HFF-Myc (cell line): Measurements from ENCODE around the gene EIF4E2.
"Not testable (repeated sequence)": the region's sequence is repeated elsewhere in the genome, so short reads cannot be mapped to it uniquely, and the experiment has no call there.

ENCODE experiments used
- DNase-seq: peaks from one replicate; pipeline ENCODE4 v3.0.0-alpha.2; 2011; ENCODE audit warnings: low read depth; ENCODE audit errors: extremely low read depth
- H3K4me3 ChIP-seq: replicated peaks from 2 replicates; pipeline ENCODE4 v1.5.1; 2011; ENCODE audit warnings: low read depth, mild to moderate bottlenecking, control low read depth, low read length
- TF ChIP-seq, protein P1 (sequence below): IDR thresholded peaks from 2 replicates; pipeline ENCODE4 v1.5.1; 2012; ENCODE audit warnings: mild to moderate bottlenecking, low read depth, low read length, control low read depth; ENCODE audit errors: missing control alignments

Gene EIF4E2

DNA sequence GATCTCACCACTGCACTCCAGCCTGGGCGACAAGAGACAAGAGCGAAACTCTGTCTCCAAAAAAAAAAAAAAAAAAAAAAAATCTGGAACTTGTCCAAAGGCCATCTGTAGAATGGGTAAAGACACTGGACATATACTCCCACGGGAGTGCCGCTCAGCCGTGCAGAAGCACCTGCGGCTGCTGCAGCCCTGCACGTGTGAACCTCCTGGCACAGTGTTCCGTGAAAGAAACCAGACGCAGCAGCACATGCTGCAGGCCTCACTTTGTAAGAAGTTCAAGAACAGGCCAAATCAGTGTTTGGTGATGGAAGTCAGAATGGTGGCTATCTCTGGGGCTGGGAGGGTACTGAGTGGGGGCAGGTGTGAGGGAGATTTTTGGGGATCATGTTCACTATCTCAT is 18.1 kb upstream of the EIF4E2 start:
- TF ChIP-seq, protein P1, sequence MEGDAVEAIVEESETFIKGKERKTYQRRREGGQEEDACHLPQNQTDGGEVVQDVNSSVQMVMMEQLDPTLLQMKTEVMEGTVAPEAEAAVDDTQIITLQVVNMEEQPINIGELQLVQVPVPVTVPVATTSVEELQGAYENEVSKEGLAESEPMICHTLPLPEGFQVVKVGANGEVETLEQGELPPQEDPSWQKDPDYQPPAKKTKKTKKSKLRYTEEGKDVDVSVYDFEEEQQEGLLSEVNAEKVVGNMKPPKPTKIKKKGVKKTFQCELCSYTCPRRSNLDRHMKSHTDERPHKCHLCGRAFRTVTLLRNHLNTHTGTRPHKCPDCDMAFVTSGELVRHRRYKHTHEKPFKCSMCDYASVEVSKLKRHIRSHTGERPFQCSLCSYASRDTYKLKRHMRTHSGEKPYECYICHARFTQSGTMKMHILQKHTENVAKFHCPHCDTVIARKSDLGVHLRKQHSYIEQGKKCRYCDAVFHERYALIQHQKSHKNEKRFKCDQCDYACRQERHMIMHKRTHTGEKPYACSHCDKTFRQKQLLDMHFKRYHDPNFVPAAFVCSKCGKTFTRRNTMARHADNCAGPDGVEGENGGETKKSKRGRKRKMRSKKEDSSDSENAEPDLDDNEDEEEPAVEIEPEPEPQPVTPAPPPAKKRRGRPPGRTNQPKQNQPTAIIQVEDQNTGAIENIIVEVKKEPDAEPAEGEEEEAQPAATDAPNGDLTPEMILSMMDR: no peak
- no peak overlapping the region for H3K4me3 ChIP-seq
- no peak for DNase-seq

DNA sequence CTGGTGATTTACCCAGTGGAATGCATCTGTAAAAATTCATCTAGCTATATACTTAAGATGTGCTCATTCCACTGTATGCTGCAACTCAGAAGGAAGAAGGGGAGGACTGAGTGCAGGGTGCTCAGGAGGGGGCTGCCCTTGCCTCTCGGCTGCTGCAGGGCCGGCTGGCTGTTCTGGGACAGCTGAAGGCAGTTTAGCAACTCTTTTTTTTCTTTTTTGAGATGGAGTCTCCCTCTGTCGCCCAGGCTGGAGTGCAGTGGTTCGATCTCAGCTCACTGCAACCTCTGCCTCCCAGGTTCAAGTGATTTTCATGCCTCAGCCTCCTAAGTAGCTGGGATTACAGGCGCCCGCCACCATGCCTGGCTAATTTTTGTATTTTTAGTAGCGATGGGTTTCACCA is 17.7 kb upstream of the EIF4E2 start:
- not testable (repeated sequence) for H3K4me3 ChIP-seq, DNase-seq

DNA sequence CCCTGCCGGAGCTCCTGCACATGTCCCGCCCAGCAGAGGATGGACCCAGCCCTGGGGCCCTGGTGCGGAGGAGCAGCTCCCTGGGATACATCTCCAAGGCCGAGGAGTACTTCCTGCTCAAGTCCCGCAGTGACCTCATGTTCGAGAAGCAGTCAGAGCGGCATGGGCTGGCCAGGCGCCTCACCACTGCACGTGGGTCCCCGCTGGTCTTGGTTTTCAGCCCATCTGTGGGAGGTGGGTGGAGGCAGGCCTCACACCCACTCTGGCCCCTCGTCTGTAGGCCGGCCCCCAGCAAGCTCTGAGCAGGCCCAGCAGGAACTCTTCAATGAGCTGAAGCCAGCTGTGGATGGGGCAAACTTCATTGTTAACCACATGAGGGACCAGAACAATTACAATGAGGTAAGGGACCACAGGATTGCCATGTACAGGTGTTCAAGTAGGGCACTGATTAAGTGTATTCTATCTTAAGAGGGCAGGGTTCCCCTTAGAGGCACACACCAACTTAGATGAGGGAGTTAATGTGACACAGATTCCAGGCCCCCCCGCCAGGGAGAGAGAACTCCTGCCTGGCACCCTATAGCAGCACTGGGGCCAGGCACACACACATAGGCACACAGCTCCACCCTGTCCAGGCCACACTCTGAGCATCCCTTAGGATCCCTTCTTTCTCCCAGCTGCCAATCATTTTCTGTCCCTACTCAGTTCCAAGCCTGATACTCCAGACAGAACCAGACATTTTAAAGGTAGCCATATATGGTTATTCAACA is 16.4 kb upstream of the EIF4E2 start:
- TF ChIP-seq, protein P1: no peak

DNA sequence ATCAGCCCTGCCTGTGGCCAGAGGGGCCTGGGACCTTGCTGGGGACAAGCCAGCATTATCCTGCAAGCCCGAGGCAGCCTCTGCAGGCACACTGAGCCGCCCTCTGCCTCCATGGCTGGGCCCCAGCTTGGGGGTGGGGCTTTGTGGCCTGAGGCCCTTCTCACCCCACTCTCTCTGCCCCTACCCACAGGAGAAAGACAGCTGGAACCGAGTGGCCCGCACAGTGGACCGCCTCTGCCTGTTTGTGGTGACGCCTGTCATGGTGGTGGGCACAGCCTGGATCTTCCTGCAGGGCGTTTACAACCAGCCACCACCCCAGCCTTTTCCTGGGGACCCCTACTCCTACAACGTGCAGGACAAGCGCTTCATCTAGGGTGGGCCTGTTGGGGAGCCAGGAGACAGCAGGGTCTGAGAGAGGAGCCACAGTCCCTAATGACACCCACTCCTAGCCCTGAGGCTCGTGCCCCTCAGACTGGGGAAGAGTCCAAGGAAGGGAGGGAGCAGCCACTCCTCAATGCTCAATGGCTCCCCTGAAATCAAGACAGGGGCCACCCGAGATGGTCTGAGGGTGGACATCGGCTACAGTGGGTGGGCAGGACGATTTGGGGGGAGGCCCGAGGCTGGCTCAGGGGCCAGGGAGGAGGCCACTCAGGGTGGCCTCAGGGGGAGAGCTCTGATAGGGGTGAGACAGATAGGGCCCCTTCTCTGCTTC is 15.4 kb upstream of the EIF4E2 start:
- no peak for DNase-seq
- TF ChIP-seq, protein P1: no peak
- H3K4me3 ChIP-seq: no peak overlapping the region

More for the DNA sequence above, 16.4 kb upstream of the EIF4E2 start:
- no peak overlapping the region for H3K4me3 ChIP-seq
- DNase-seq: no peak

DNA sequence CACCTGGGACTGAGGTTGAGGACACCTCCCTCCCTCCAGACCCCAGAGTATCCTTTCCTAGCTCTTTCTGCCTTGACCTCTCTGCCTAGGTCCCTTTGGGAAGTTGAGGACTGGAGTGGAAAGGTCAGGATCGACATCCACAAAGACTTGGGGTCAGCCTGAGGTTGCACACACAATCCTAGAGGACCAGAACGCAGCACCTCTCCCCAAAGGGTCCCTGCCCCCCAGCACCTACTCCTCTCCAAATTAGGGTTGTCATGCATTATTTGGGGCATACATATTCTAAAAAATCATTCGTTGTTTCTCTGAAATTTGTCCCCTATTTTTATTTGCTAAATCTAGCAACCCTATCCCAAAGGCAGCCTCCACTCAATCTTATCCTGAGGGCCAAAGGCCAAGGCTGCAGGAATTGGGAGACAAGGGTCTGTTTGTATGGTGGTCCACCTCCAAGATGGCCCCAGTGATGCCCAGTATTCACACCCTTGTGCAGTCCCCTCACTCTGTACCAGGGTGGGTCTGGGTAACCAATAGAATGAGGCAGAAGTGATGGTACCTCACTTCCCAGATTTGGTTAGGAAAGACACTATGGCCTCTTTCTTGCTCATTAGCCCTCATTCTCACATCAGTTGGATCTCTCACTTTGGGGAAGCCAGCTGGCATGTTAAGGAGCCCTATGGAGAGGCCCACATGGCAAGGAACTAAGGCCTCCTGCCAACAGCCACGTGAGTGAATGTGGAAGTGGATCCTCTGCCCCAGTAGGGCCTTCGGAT is 14.5 kb upstream of the EIF4E2 start:
- DNase-seq: no peak
- H3K4me3 ChIP-seq: no peak overlapping the region
- TF ChIP-seq, protein P1: no peak

DNA sequence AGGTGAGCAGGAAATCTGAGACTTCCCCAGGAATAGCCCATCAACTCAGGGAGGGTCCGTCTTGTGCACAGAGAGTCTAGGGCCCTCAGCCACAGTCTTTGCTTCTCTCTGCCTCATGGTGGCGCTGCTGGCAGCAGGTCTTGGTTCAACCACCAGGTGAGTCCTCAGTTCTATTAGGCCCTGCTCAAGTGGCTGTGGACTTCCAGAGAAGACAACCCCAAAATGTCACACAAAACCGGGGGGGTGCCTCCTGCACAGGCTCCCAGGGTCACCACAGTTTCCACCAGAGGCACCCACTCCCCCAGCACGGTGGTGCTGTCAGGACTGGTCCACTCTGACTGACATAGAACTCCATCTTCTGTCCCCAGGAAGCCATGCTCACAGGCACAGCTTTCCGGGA is 13.4 kb upstream of the EIF4E2 start:
- no peak for DNase-seq
- TF ChIP-seq, protein P1: peak; percentile 46
- H3K4me3 ChIP-seq: no peak overlapping the region

DNA sequence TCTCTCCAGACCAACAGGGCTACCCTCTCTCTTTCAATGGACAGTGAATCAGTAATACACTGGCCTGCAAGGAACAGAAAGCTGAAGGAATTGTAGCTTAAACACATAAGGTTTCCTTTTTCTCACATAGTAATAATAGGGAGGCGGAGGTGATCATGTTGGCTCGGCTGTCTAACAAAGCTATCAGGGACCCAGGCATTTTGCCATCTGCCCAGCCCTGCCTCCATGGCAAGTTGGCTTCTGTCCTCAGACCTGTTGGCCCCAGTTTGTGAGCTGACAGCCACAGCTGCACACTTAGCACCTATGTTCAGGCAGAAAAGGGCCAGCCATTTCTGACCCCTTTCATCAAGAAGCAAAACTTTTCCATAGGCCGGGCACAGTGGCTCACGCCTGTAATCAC is 13.0 kb upstream of the EIF4E2 start:
- H3K4me3 ChIP-seq: no peak overlapping the region
- TF ChIP-seq, protein P1: no peak
- DNase-seq: no peak
